Measurements from ENCODE around the gene EPHA2. TPM values are rescaled to one million over a fixed set of nuclear protein-coding genes. Genes with fewer than 3 reads are reported as not detected.

Gene EPHA2
- total RNA-seq, 2 experiments from 2014 or later: 0.22 to 0.33 TPM

DNA sequence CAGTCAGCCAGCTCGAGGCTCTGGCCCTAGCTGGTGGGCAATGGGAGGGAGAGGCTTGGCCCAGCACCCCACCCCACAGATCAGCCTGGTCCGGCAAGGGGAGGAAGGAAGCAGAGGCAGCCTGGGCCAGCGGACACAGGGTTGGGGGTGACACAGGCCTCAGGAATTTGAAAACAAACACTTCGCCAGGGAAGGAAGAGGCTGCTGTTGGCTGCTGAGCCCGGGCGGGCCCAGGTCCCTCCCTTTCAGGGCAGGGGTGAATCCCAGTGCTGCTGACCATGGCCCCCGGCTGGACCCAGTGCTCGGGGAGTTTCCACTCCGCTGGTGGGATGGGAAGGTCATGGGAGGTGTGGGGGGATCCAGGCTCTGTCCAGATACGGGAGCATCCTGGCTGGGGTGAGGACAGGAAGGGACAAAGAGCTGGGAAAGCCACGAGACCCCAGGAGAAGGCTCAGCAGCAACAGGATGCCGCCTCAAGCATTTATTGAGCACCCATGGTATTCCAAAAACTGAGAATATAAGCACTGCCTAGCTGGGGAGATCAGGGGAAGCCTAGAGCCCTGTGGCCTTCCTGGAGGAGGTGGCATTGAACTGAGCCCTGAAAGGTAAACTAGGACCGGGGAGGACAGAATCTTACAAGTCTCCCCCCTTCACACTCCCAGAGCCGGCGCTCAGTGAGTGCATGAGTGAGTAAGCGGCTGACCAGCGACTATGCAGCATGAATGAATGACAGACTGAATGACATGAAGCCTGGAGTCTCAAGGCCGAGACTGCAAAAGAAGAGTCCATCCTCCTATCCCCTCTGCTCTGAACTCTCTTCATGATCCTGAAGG, 26.2 kb upstream of the EPHA2 start:
- Mint-ChIP-seq H3K4me3 (no peak overlapping the region), H3K36me3 (no peaks in the 10 kb centered on the region), H3K27me3 (peaks cover 3% of the 10 kb centered on the region), H3K4me1 (ENCODE audit: low read depth) (no peaks in the 10 kb centered on the region), H3K9me3 (no peaks in the 10 kb centered on the region), H3K27ac (no peak overlapping the region)
- no peak for DNase-seq
- ChIA-PET POLR2A (no interaction called here), CTCF (interaction anchor here (1.0 to 15.5 kb wide), 3 partner anchors 101 to 367 kb away, joined by 4 to 381 read pairs (median 9); partner anchors contain the start of gene FAM131C)
- intact Hi-C loops (cut with micrococcal nuclease): no loop called here

DNA sequence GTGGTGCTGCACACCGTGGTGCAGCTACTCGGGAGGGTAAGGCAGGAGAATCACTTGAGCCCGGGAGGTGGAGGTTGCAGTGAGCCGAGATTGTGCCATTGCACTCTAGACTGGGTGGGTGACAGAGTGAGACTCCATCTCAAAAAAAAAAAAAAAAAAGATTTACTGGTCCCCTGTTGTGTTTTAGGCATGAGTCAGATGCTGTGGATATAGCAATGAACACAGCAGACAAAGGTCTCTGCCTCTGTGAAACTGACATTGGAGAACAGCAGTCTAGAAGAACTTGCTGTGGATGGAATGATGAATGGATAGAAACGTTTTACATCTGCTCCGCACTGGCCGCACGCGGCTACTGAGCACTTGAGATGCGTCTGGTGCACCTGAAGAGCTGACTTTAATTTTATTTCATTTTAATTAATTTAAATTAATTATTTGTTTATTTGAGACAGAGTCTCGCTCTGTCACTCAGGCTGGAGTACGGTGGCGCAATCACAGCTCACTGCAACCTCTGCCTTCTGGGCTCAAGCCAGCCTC, 24.5 kb upstream of the EPHA2 start:
- peaks cover 3% of the 10 kb centered on the region for H3K27me3 Mint-ChIP-seq
- CTCF ChIA-PET: interaction anchor here (0.6 to 15.5 kb wide), 3 partner anchors 99 to 410 kb away, joined by 3 to 381 read pairs (median 9); partner anchors contain the start of gene FAM131C
- no peak for DNase-seq
- POLR2A ChIA-PET: no interaction called here
- H3K4me3 Mint-ChIP-seq: no peak overlapping the region
- intact Hi-C loops (cut with micrococcal nuclease): no loop called here
- H3K27ac Mint-ChIP-seq: no peak overlapping the region
- H3K36me3 Mint-ChIP-seq: no peaks in the 10 kb centered on the region
- no peaks in the 10 kb centered on the region for H3K4me1 Mint-ChIP-seq (ENCODE audit: low read depth)
- no peaks in the 10 kb centered on the region for H3K9me3 Mint-ChIP-seq

DNA sequence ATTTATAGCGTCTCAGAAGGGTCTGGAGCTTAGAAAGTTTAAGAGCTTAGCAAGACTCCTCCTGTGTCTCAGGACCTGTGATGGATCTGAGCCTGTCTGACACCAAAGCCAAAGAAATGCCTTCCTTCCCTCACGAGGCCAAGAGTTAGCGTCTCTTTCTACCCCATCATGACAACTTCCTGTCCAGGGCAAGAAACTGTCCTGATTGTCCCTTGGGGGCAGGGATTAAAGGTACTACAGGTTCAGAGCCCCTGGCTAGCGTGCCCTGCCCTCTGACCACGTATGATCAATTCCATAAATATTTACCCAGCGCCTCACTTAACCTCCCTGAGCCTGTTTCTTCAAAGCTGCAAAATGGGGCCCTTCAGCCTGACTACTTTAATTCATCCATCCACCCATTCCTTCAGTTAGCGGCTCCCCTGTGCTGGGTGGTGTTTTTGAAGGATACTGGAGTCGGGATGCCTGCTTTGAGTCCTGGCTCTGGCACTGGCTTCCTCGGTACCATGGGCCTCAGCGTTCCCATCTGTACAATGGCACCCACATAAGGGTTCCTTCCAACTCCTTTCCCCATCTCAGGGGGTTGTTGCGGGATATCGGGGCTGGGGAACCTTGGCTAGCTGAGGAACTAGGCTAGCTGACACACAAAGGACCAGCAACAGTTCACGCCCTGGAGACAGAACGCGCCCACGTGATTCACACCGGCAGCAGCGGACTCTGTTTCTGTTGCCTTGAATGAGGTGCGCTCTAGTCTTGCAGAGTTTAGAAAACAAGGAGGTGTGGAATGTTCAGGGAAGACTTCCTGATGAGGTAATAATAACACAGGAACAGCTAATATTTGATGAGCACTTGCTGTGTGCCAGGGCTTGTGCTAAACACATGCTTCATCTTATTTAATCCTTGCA, 23.0 kb upstream of the EPHA2 start:
- no peaks in the 10 kb centered on the region for H3K4me1 Mint-ChIP-seq (ENCODE audit: low read depth)
- H3K36me3 Mint-ChIP-seq: no peaks in the 10 kb centered on the region
- H3K27ac Mint-ChIP-seq: no peak overlapping the region
- peaks cover 3% of the 10 kb centered on the region for H3K27me3 Mint-ChIP-seq
- POLR2A ChIA-PET: no interaction called here
- H3K9me3 Mint-ChIP-seq: no peaks in the 10 kb centered on the region
- CTCF ChIA-PET: interaction anchor here (1.0 to 1.2 kb wide), 2 partner anchors 11 to 100 kb away, joined by 3 to 5 read pairs; no protein-coding TSS in a partner anchor
- no peak for DNase-seq
- H3K4me3 Mint-ChIP-seq: no peak overlapping the region
- intact Hi-C loops (cut with micrococcal nuclease): no loop called here

DNA sequence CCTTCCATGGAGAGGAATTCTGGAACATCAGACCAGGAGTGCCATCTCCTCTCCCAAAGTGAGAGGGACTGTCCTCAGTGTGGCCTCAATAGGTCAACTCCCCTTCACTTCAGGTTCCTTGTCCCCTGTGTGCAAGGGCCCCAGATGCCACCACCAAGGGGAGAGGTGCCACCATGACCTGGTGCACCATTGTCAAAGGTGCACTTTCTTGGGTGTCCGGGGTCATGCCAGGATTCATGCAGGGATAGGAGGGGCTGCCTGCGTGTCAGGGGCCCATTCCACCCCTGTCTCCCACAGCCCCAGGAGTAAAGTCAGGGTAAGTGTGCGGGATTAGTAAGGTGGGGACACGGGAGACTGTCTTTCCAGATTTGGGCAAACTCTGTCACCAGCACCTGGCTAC, 21.4 kb upstream of the EPHA2 start:
- DNase-seq: no peak
- intact Hi-C loops (cut with micrococcal nuclease): no loop called here
- Mint-ChIP-seq H3K4me1 (ENCODE audit: low read depth) (no peaks in the 10 kb centered on the region), H3K4me3 (no peak overlapping the region), H3K27ac (no peak overlapping the region), H3K36me3 (no peaks in the 10 kb centered on the region), H3K27me3 (peaks cover 3% of the 10 kb centered on the region), H3K9me3 (no peaks in the 10 kb centered on the region)
- POLR2A ChIA-PET: no interaction called here
- CTCF ChIA-PET: no interaction called here

DNA sequence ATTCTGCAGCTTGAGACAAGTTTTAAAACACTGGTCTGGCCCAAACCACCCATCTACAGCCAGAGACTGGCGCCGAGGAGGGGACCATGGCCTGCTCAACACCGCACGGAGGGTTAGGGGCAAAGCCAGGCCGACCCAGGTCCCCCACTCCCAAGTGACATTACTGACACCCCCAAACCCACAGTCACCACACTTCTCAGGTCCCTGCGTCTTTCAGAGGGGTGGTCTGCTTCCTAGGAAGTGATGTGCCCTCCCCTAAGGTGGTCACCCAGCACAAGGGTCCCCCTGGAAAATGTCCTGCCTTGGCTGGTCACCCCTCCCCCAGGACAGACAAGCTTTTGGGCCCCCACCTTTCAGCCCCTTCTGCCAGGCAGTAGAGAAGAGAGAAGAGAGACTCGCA, 20.8 kb upstream of the EPHA2 start:
- Mint-ChIP-seq H3K27me3 (peaks cover 3% of the 10 kb centered on the region), H3K4me3 (no peak overlapping the region), H3K36me3 (no peaks in the 10 kb centered on the region), H3K9me3 (no peaks in the 10 kb centered on the region), H3K4me1 (ENCODE audit: low read depth) (no peaks in the 10 kb centered on the region), H3K27ac (no peak overlapping the region)
- POLR2A ChIA-PET: no interaction called here
- no peak for DNase-seq
- CTCF ChIA-PET: no interaction called here
- intact Hi-C loops (cut with micrococcal nuclease): no loop called here

DNA sequence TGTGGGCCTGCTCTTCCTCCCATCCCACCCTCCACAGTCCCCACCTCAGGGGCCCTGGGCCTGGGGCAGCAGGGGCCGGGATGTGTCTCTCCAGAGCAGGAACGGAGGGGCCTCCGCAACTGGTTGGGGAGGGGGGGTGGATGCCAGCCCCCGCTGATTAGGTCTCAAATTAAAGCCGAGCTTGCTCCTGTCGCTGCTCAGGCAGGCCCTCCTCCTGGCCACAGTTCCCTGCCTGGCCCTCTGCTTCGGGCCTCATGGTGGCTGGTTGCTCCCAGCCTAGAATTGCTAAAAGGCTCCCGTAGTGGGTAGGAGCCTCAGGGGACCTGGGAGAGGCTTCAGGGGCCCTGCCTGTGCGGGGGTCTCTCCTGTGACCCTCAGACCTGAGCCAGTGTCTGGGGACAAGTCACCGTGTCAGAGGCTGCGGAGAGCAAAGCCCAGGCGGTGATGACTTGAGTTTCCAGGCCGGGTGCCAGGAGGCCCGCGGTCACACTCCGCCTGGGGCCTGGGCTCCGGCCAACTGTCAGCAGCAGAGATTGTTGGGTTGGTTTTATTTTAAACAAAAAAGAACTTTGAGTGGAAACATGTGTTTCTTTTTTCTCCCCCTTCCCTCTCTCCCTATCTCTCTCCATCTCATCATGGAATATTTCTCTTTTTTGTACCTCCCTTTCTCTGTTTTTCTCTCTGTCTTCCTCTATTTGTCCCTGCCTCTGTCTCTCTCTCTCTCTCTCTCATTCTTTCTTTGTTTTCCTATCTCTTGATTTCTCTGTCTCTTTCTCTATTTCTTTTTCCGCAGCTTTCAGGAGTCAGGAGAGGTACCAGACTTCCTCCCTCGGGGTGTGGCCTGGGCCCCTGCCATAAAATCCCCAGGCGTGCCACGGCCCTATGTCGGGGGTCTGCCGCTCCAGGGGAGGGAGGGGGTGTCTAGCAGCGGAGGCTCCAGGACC, 20.0 kb upstream of the EPHA2 start:
- Mint-ChIP-seq H3K4me3 (no peak overlapping the region), H3K27me3 (peaks cover 3% of the 10 kb centered on the region), H3K9me3 (no peaks in the 10 kb centered on the region), H3K27ac (no peak overlapping the region), H3K4me1 (ENCODE audit: low read depth) (no peaks in the 10 kb centered on the region), H3K36me3 (no peaks in the 10 kb centered on the region)
- intact Hi-C loops (cut with micrococcal nuclease): no loop called here
- ChIA-PET POLR2A (no interaction called here), CTCF (interaction anchor here (1.4 kb wide), 1 partner anchor 93 kb away, joined by 3 read pairs; no protein-coding TSS in a partner anchor)
- DNase-seq: no peak

DNA sequence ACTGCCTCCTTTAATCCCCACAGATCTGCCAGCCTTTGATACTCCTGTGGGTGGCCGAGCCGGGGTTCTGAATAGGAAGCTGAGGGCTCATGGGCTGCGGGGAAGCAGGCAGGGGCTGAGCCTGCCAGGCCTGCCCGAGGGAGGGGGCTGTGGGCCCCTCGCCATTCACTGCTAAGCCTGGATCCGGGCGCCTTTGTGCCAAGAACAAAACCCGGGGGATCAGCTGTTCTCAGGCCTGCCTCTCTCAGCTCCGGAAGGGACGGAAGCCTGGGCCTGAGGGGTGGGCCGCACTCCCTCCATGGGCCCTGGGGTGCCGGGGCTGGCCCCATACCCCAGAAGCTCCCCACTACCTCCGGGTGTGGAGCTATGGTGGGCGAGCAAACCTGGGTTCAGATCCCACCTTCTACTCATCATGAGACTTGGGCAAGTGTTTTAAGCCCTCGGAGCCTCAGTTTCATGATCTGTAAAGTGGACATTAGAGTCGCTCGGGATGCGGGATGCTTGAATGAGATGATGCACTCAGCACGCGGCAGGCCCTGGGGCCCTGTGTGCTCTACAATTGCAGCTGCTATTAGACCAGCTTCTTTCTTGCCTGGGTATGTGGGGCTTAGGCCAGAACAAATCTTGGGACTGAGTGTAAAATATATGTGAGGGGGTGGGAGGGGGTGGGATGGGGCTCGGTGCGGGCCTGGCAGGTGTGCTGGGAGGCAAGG, 19.2 kb upstream of the EPHA2 start:
- Mint-ChIP-seq H3K4me3 (no peak overlapping the region), H3K9me3 (no peaks in the 10 kb centered on the region), H3K27me3 (peaks cover 3% of the 10 kb centered on the region), H3K4me1 (ENCODE audit: low read depth) (no peaks in the 10 kb centered on the region), H3K36me3 (no peaks in the 10 kb centered on the region), H3K27ac (no peak overlapping the region)
- ChIA-PET CTCF (interaction anchor here (0.7 to 1.4 kb wide), 2 partner anchors 92 to 166 kb away, joined by 3 read pairs; no protein-coding TSS in a partner anchor), POLR2A (no interaction called here)
- intact Hi-C loops (cut with micrococcal nuclease): no loop called here
- no peak for DNase-seq

DNA sequence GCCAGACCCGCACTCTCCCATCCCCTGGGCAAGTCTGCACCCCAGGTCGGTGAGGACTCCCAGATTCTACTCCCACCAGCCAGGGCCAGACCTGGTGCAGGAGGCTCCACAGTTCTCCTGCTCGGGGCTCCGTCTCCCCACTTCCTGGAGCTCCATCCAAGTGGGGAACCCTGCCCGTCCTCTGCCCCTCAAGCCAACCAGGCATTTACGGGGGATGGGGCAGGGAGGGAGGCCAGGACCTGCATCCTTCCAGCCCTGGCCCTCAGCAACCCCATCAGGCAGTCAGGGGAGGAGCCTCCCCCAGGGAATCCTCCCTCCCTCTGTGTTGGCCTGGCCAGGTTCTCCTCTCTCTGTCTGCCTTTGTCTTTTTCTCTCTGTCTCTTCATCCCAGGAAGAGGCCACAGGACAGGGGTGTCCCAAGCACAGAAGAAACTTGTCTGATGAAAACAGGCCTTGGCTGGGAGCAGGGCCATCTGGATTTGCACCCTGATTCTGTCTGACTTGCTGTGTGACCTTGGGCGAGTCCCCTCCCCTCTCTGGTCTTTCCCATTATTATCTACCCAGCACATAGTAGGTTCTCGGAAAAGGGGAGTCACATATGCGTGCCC, 18.5 kb upstream of the EPHA2 start:
- H3K27ac Mint-ChIP-seq: no peak overlapping the region
- H3K27me3 Mint-ChIP-seq: peaks cover 3% of the 10 kb centered on the region
- ChIA-PET CTCF (interaction anchor here (0.7 to 1.4 kb wide), 2 partner anchors 92 to 165 kb away, joined by 3 read pairs; no protein-coding TSS in a partner anchor), POLR2A (no interaction called here)
- no peak overlapping the region for H3K4me3 Mint-ChIP-seq
- intact Hi-C loops (cut with micrococcal nuclease): no loop called here
- H3K4me1 Mint-ChIP-seq (ENCODE audit: low read depth): no peaks in the 10 kb centered on the region
- no peaks in the 10 kb centered on the region for H3K36me3 Mint-ChIP-seq
- DNase-seq: no peak
- no peaks in the 10 kb centered on the region for H3K9me3 Mint-ChIP-seq

DNA sequence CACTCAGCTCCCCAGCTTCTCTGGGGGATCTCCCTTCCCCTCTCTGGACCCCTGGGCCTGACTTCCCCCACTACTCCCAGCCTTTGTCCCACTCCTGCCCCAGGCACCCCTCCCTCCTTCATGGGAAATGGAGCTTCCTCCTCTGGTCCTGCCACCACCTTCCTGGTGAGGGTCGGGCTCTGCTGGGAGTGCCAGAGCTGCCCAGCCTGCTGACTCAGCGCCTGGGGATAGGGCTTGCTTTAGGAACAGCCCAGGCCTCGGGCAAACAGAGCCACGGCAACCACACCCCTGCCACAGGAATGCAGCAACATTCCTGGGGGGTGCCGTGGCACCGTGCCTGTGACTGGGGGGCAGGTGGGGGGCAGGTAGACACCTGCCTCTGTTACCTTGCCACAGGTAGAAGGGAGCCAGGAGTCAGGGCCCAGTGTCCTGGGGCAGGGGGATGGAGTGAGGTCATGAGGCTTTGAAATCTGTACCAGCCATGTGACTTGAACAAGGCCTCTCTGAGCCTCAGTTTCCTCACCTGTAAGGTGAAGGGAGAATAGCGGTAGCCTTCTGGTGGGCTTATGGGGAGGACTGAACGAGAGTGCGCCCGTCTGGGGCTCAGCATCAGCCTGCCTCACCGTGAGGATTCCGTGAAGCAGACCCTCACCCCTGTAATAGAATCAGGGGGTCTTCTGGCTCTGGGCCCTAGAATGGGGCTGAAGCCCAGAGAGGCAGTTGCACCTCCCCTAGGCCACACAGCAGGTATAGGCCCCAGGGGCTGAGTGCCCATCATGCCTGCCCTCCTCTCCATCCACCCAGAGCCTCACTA, 17.8 kb upstream of the EPHA2 start:
- CTCF ChIA-PET: no interaction called here
- POLR2A ChIA-PET: no interaction called here
- Mint-ChIP-seq H3K4me3 (no peak overlapping the region), H3K27me3 (peaks cover 3% of the 10 kb centered on the region), H3K27ac (no peak overlapping the region), H3K4me1 (ENCODE audit: low read depth) (peaks cover 5% of the 10 kb centered on the region), H3K9me3 (no peaks in the 10 kb centered on the region), H3K36me3 (no peaks in the 10 kb centered on the region)
- intact Hi-C loops (cut with micrococcal nuclease): no loop called here
- DNase-seq: no peak

DNA sequence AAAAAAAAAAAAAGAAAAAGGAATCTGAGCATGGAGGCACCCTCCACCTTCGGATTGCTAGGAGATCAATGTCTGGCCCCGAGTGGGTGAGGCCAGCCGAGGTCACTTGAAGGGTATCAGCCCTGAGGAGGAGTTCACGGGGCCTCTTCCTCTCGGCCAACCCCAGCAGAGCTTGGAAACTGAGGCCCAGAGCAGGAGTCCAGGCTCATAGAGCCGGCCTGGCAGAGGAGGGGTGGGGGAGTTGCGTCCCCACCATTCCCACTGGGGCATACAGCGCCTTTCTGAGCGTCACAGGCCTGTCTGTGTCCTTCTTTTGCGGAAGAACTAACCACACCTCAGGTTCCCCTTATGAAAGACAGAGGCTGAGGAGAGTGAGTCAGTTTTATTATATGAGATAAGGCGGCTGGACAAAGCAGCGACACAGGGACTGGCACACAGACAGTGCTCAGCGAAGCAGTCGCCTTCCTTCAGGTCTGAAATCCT, 17.1 kb upstream of the EPHA2 start:
- no peaks in the 10 kb centered on the region for H3K36me3 Mint-ChIP-seq
- H3K4me1 Mint-ChIP-seq (ENCODE audit: low read depth): peaks cover 12% of the 10 kb centered on the region
- peaks cover 3% of the 10 kb centered on the region for H3K27me3 Mint-ChIP-seq
- H3K9me3 Mint-ChIP-seq: no peaks in the 10 kb centered on the region
- ChIA-PET POLR2A (no interaction called here), CTCF (no interaction called here)
- no peak overlapping the region for H3K27ac Mint-ChIP-seq
- no peak for DNase-seq
- intact Hi-C loops (cut with micrococcal nuclease): no loop called here
- H3K4me3 Mint-ChIP-seq: no peak overlapping the region

All from activated CD4-positive, alpha-beta memory T cell treated with anti-CD3 and anti-CD28 coated beads for 36 hours (primary cell).